IMR-90 (cell line): ENCODE measurements around the gene TRAF6. TPM values are rescaled to one million over a fixed set of nuclear protein-coding genes. Genes with fewer than 3 reads are reported as not detected.

Source experiments
- ATAC-seq: fragments of 200-7000 bp; cut with Tn5 transposase; 2 replicates; pipeline ENCODE4 v1.9.1; 2020; ENCODE audit warnings: low read depth, mild to moderate bottlenecking, moderate library complexity
- BruUV-seq: library from RNA; stranded (reverse); fragments of 400-500 nt; replicated peaks from 2 replicates; lab custom pipeline; 2021; lab: Mats Ljungman, UMichigan
- CTCF ChIA-PET: fragments of 300-600 bp; formaldehyde crosslinking; extraction: SDS; loops from one replicate; lab custom pipeline; 2021; ENCODE audit warnings: antibody characterized with exemption; lab: Yijun Ruan, JAX
- POLR2A ChIA-PET: fragments of 300-600 bp; sonication (Branson Sonifier 250); formaldehyde crosslinking; loops from one replicate; lab custom pipeline; 2022; ENCODE audit warnings: antibody characterized with exemption; ENCODE audit not compliant: unreplicated experiment; lab: Charles Lee
- DNase-seq: peaks from one replicate; pipeline ENCODE4 v3.0.0; 2013
- H2AFZ ChIP-seq: replicated peaks from 2 replicates; pipeline ENCODE3; 2013; ENCODE audit warnings: low read length, mild to moderate bottlenecking; ENCODE audit not compliant: poor library complexity
- H2AK5ac ChIP-seq: 2 replicates; pipeline ENCODE4 v1.6.1; 2013; ENCODE audit warnings: low read depth, low read length, inconsistent platforms
- H2AK9ac ChIP-seq: replicated peaks from 2 replicates; pipeline ENCODE3; 2013; ENCODE audit warnings: mild to moderate bottlenecking, low read depth, low read length, moderate library complexity; ENCODE audit not compliant: poor library complexity
- H2BK120ac ChIP-seq: 2 replicates; pipeline ENCODE4 v1.6.1; 2013; ENCODE audit warnings: low read depth, low read length, inconsistent platforms
- H2BK15ac ChIP-seq: 3 replicates; pipeline ENCODE4 v1.6.1; 2013; ENCODE audit warnings: low read depth, low read length, inconsistent platforms
- H2BK20ac ChIP-seq: 2 replicates; pipeline ENCODE4 v1.6.1; 2013; ENCODE audit warnings: low read depth, mild to moderate bottlenecking, inconsistent platforms, low read length, moderate library complexity
- H2BK5ac ChIP-seq: 2 replicates; pipeline ENCODE4 v1.6.1; 2013; ENCODE audit warnings: mild to moderate bottlenecking, low read depth, low read length, inconsistent platforms; ENCODE audit not compliant: poor library complexity, severe bottlenecking
- H3K14ac ChIP-seq: replicated peaks from 2 replicates; pipeline ENCODE4 v1.6.1; 2013; ENCODE audit warnings: low read depth, low read length, inconsistent platforms
- H3K18ac ChIP-seq: 2 replicates; pipeline ENCODE4 v1.6.1; 2013; ENCODE audit warnings: low read depth, low read length, control low read depth
- H3K23ac ChIP-seq: 2 replicates; pipeline ENCODE4 v1.6.1; 2013; ENCODE audit warnings: low read depth, low read length, inconsistent platforms
- H3K27ac ChIP-seq: 2 replicates; pipeline ENCODE4 v1.5.1; 2013; ENCODE audit warnings: mild to moderate bottlenecking, control low read depth, low read length; ENCODE audit not compliant: insufficient read depth
- H3K27me3 ChIP-seq: 2 replicates; pipeline ENCODE4 v1.6.1; 2013; ENCODE audit warnings: low read length; ENCODE audit not compliant: control insufficient read depth, insufficient read depth
- H3K36me3 ChIP-seq: 2 replicates; pipeline ENCODE4 v1.6.1; 2013; ENCODE audit warnings: low read length, mixed read lengths; ENCODE audit not compliant: control insufficient read depth, insufficient read depth
- H3K4ac ChIP-seq: 2 replicates; pipeline ENCODE4 v1.6.1; 2013; ENCODE audit warnings: low read depth, low read length, inconsistent platforms
- H3K4me1 ChIP-seq: 2 replicates; pipeline ENCODE4 v1.6.1; 2013; ENCODE audit warnings: low read length, mixed read lengths; ENCODE audit not compliant: control insufficient read depth, insufficient read depth
- H3K4me2 ChIP-seq: 2 replicates; pipeline ENCODE4 v1.6.1; 2013; ENCODE audit warnings: low read depth, mild to moderate bottlenecking, control low read depth, low read length, moderate library complexity
- H3K4me3 ChIP-seq: 2 replicates; pipeline ENCODE4 v1.5.1; 2013; ENCODE audit warnings: low read depth, mild to moderate bottlenecking, control low read depth, low read length, moderate library complexity; ENCODE audit not compliant: insufficient read depth
- H3K56ac ChIP-seq: 2 replicates; pipeline ENCODE4 v1.6.1; 2013; ENCODE audit warnings: low read length, inconsistent platforms; ENCODE audit not compliant: insufficient read depth; ENCODE audit errors: extremely low read depth
- H3K79me1 ChIP-seq, 2 experiments: 2 replicates each; pipeline ENCODE4 v1.6.1; 2013; ENCODE audit warnings: low read length in 2 of 2, inconsistent platforms in 1 of 2, low read depth in 1 of 2
- H3K9ac ChIP-seq: 2 replicates; pipeline ENCODE4 v1.6.1; 2013; ENCODE audit warnings: low read depth, low read length, control low read depth
- H3K9me1 ChIP-seq: 2 replicates; pipeline ENCODE4 v1.6.1; 2013; ENCODE audit warnings: low read length, inconsistent platforms; ENCODE audit not compliant: insufficient read depth
- H3K9me3 ChIP-seq: 2 replicates; pipeline ENCODE4 v1.6.1; 2013; ENCODE audit warnings: low read length; ENCODE audit not compliant: control insufficient read depth, insufficient read depth
- H4K20me1 ChIP-seq: 2 replicates; pipeline ENCODE4 v1.6.1; 2013; ENCODE audit warnings: low read length, inconsistent platforms; ENCODE audit not compliant: insufficient read depth
- H4K5ac ChIP-seq: 2 replicates; pipeline ENCODE4 v1.6.1; 2013; ENCODE audit warnings: mild to moderate bottlenecking, low read depth, low read length, control low read depth
- H4K8ac ChIP-seq, 2 experiments: 2 replicates each; pipeline ENCODE4 v1.6.1; 2013; ENCODE audit warnings: low read depth in 2 of 2, low read length in 2 of 2, control low read depth in 1 of 2, inconsistent platforms in 1 of 2
- H4K91ac ChIP-seq: 2 replicates; pipeline ENCODE4 v1.6.1; 2013; ENCODE audit warnings: low read depth, low read length, inconsistent platforms; ENCODE audit not compliant: insufficient read depth
- CHD1 ChIP-seq: IDR thresholded peaks from 2 replicates; pipeline ENCODE4 v1.6.1; 2012; ENCODE audit warnings: low read depth, low read length, improper control_type of control experiment
- MAFK ChIP-seq: IDR thresholded peaks from 2 replicates; pipeline ENCODE4 v1.6.1; 2012; ENCODE audit warnings: low read depth, low read length, improper control_type of control experiment
- MXI1 ChIP-seq: IDR thresholded peaks from 2 replicates; pipeline ENCODE4 v1.6.1; 2012; ENCODE audit warnings: low read depth, mild to moderate bottlenecking, low read length, moderate library complexity, borderline replicate concordance
- NFE2L2 ChIP-seq: fragments of 150-350 bp; IDR thresholded peaks from 2 replicates; pipeline ENCODE4 v1.6.1; 2016; ENCODE audit warnings: low read depth, mild to moderate bottlenecking, low read length
- dilution Hi-C: fragments of 300-500 bp; cut with HindIII; formaldehyde crosslinking; loops from one replicate; pipeline ENCODE4 v1.14.3; 2018; ENCODE audit warnings: low sequenced_read_pairs; ENCODE audit not compliant: unreplicated experiment
- in situ Hi-C: fragments of 300-500 bp; cut with MboI; formaldehyde crosslinking; loops from 3 replicates; pipeline ENCODE4 v1.14.3; 2019; ENCODE audit warnings: low sequenced_read_pairs, inconsistent platforms, mixed read lengths
- intact Hi-C: fragments of 100-400 bp; cut with micrococcal nuclease; formaldehyde crosslinking; loops from 2 replicates; pipeline ENCODE4 v1.10.0; 2022
- polyA plus RNA-seq, 3 experiments: library from polyadenylated mRNA; depleted of rRNA; stranded (reverse); fragments of >200 nt; gene quantifications; 2 replicates each; pipeline ENCODE4 v1.2.3, GENCODE V29; 2012; ENCODE audit warnings: low replicate concordance in 1 of 3
- total RNA-seq: library from RNA; depleted of rRNA; stranded (reverse); fragments of >200 nt; gene quantifications from 2 replicates; pipeline ENCODE4 v1.2.3, GENCODE V29; 2012

The TRAF6 gene
- total and polyA plus RNA-seq, 2 of the 4 experiments (the other 2 are of a cell fraction) = 6.0 to 17.6 TPM

GRCh38 chr11:36493332-36493731, 16.7 kb downstream of the TRAF6 start:
- H3K18ac ChIP-seq = no peak overlapping the region
- intact Hi-C loops = no loop called here
- TF ChIP-seq NFE2L2 = no peak
- TF ChIP-seq MXI1 = no peak
- TF ChIP-seq CHD1 = no peak
- TF ChIP-seq MAFK = no peak
- no peaks in the 10 kb centered on the region for H3K27me3 ChIP-seq
- no peaks in the 10 kb centered on the region for H3K9me3 ChIP-seq
- no peaks in the 10 kb centered on the region; the same call in 1 of the 2 replicates for H4K20me1 ChIP-seq
- no peak overlapping the region for H3K9ac ChIP-seq
- H2BK120ac ChIP-seq = no peak overlapping the region
- dilution Hi-C loops = no loop called here
- no peak overlapping the region for H4K5ac ChIP-seq
- no TSS peak for BruUV-seq
- H3K27ac ChIP-seq = no peak overlapping the region
- no peak overlapping the region for H4K8ac ChIP-seq
- H3K4ac ChIP-seq = no peak overlapping the region
- no peaks in the 10 kb centered on the region; the same call in 1 of the 2 replicates for H3K4me1 ChIP-seq
- no peak overlapping the region for H2AK5ac ChIP-seq
- H3K14ac ChIP-seq = no peak overlapping the region
- ChIA-PET POLR2A (interaction anchor here (0.5 to 0.6 kb wide), 2 partner anchors 164 to 747 kb away, joined by 3 to 6 read pairs; no protein-coding TSS in a partner anchor), CTCF (interaction anchor here (0.5 to 1.4 kb wide), 20 partner anchors 8 to 244 kb away, joined by 3 to 16 read pairs (median 4); partner anchors contain the start of gene PRR5L)
- H4K91ac ChIP-seq = no peak overlapping the region
- H3K4me3 ChIP-seq = no peak overlapping the region
- no peak overlapping the region for H2AK9ac ChIP-seq
- no peak overlapping the region for H2AFZ ChIP-seq
- H2BK20ac ChIP-seq = no peak overlapping the region
- H3K36me3 ChIP-seq = peaks cover 25% of the 10 kb centered on the region
- H2BK5ac ChIP-seq = no peak overlapping the region
- no peak overlapping the region for H3K56ac ChIP-seq
- H2BK15ac ChIP-seq = no peak overlapping the region
- no peak overlapping the region for H3K4me2 ChIP-seq
- ATAC-seq (no peak), DNase-seq (no peak)
- peaks cover 11 to 29% of the 10 kb centered on the region in 2 experiments for H3K79me1 ChIP-seq
- H3K23ac ChIP-seq = no peak overlapping the region
- no peaks in the 10 kb centered on the region for H3K9me1 ChIP-seq
- in situ Hi-C loops = loop anchor here (25.0 kb wide), 1 partner anchor 681 kb away; no protein-coding TSS in a partner anchor
